Renal cortical epithelial cell (primary cell): ENCODE data around the gene ZNF598. TPM values are rescaled to one million over a fixed set of nuclear protein-coding genes. Genes with fewer than 3 reads are reported as not detected.

ENCODE experiments used
- DNase-seq: peaks from one replicate; pipeline ENCODE4 v3.0.0-alpha.2; 2011; ENCODE audit warnings: low read depth
- total RNA-seq: library from RNA; depleted of rRNA; stranded (reverse); fragments of >200 nt; gene quantifications from 2 replicates; pipeline ENCODE4 v1.2.3, GENCODE V29; 2014

ZNF598 gene
- total RNA-seq, 1 donor from 2014 or later, result 22.4 TPM

DNA sequence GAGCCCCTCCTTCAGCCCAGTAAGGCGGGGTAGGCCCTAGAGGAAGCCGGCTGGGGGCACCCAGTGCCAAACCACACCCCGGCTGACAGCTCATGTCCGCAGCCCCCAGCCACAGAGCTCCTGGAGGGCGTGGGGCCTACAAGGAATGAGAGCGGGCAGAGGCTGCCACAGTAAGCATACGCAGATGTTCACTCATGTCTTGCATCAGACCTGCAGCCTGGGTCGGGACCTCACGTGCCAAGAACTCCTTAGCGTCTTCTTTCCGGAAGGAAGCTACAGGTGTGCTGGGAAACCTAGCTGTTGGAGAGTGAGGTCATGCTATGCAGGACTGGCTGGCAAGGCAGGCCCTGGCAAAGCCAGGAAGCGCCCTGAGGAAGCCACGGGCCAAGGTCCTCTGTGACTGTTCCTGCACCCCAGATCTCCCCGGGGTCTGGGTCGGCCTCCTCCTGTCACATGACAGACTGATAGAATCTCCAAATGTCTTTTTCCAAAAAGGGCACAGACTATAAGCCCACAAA lies 1.6 kb downstream of the ZNF598 start:
- DNase-seq, result peak; percentile 7

DNA sequence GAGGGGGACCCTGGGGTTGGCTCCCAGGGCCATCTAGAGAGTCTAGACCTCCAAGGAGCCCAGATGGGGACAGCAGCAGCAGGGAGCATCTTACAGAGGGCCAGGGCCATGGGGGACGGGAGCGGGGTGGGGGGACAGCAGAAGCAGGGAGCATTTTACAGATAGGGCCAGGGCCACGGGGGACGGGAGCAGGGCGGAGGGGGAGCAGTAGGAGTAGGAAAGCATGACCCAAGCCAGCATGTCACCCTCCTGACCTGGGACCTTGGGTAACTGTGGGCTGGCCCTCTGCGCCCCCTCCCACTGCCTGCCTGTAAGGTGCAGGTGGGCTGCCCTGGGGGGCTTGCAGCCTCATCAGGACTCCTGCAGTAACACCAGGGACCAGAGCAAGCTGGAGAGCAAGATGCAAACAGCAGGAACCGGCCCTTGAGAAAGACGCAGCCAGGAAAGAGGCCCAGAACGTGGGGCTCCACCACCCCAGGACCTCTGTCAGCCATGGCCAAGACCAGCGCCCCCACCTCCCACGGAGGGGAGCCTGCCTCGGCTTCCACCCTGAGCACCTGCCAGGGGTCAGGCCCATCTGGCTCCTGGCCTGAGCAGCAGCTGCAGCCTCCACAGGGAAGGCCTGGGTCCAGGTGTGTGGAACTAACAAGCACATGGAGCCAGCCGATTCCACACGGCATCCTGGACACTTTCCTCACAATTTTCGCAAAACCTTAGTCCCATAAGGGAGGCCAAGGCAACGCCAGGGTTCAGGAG lies 2.4 kb downstream of the ZNF598 start:
- no peak for DNase-seq

GRCh38 chr16:2006317-2006716 lies 3.3 kb downstream of the ZNF598 start:
- no peak for DNase-seq

GRCh38 chr16:2005646-2006045 lies 4.0 kb downstream of the ZNF598 start:
- DNase-seq, result no peak

DNA sequence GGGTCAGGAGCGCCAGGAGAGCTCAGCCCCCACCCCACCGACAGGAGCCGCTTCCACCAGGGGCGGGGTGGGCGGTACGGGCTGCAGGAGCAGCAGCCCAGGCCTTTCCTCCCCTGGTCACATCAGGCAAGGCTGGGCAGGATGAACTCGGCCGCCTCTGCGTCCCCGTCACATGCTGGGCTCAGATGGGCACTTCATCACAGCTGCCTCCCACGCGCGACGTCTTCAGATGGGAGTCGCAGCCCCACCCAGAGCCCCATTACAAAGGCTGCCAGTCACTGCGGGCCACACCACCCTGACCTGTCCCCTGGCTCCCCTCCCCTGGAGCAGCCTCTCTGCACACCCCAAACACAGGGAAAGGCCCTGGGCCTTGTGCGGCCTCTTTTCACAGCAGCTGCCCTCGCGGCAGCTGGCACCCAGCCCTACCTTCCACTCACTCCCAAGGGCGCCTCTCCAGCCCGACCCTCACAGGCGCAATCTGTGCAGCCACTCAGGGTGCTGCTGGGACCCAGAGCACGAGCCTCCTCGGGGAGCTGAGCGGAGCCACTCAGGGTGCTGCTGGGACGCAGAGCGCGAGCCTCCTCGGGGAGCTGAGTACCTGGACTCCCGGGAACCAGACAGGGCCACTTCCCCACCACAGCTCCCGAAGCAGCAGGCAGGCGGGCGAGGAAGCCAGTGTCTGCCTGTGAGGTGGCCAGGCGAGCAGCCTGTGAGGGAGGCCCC lies 4.7 kb downstream of the ZNF598 start:
- DNase-seq, result no peak

- DNase-seq, result peak; percentile 61
Observed at GRCh38 chr16:2003827-2004641, 5.6 kb downstream of the ZNF598 start.

DNA sequence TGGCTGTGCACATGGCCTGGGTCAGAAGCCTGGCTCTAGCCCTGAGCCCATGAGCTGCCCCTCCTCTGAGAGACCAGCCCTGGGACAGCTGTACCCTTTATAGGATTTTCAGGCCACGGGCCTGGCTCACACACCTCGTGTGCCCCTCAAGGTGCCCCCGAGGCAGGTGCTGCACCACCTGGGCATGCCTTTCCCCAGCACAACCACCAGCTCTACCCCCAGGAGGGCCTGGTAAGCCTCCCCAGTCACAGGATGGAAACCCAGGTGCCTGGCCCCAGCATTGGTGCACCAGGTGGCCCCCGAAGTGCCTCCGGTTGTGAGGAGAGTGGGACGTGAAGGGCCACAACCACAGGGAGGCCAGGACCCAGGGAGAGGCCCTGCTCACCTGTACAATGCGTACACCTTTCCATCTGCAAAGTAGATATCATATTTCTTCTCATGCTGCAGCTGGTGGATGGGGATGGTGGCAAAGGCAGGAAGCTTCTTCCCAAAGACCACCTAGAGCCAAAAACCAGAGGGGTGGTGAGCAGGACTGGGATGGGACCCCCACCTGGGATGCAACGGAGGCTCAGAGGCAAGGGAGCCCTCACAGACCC lies 6.3 kb downstream of the ZNF598 start:
- DNase-seq, result no peak

- no peak for DNase-seq
Observed at GRCh38 chr16:2002406-2003230, 7.0 kb downstream of the ZNF598 start.

DNA sequence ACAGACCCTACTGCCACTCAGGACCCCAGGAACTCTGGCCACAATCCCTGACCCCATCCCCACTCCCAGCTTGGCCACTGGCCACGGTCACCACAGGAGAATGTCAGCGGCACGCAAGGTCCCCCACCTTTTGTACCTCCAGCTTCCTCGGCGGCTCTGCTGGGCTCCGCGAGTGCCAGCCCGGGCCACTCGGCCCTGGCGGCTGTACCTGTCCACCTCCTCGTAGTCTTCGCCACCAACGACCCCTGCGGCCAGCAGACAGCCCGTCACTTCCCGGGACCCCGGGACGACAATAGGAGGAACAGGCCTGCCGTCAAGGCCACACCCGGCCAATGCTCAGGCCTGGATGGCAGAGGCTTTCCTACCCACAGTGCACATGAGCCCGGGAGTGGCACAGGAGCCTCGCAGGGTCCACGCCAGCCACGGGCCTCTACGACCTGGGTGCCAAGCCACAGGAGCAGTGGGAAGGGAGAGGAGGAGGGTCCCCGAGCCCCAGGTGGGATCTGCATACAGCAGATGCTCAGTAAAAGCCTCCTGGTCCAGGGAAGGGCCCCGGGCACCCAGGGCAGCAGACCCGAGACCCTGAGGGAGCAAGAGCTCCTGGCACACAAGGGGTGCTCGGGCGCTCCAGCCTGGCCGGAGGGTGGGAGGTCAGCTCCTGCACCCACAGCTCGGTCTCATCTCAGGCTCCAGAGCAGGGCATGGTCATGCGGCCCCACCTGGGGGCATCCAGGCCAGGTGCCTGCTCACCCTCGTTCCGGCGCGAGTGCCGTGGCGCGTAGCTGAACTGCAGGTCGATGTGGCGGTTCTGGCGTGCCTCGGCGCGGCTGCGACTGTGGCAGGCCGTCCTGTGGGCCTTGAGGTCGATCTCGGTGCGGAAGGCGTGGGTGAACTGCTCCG lies 7.9 kb downstream of the ZNF598 start:
- DNase-seq, result no peak

DNA sequence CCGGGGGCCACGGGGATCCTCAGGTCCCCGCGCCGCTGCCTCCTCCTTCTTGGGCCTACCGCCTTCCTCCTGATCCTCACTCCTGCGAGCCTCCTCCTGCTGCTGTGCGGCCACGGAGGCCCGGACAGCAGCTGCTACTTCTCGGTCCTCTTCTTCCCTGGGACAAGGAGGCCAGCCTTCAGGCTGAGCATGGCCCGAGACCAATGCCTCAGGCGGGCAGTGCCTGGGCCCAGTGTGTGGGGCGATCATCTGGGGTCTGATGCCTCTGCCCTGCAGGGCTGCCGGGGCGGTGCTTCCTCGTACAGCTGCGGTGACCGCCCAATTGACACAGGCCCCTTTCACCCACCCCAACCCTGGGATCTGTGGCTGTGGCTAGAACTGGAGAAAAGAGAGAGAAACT lies 8.6 kb downstream of the ZNF598 start:
- no peak for DNase-seq

DNA sequence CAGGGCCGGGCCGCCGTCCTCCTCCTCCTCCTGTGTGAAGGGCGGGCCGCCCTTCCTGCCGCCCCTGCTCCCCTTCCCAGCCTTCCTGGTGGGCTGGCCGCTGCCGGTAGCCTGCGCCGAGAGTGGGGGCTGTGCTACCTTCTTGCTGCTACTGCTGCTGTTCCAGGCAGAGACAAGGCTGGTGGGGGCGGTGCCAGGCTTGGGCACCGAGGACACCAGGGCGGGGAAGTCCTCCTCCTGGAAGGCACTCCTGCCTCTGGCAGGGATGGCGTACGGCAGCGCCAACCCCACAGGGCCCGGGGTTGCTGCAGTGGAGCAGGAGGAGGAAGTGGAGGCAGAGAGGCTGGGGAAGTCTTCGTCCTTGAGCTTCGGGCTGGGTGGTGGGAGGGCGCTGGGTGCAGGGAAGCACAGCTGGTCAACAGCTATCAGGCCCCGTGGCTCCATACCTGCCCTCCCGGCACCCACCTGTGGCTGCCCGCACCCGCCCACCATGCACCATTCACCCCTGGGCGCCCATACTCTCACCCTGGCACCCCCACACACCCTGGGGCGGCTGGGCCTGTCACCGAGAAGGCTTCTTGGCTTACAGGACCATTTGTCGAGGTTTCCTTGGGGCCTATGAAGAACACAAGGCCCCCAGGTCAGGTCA lies 9.6 kb downstream of the ZNF598 start:
- DNase-seq, result no peak

DNA sequence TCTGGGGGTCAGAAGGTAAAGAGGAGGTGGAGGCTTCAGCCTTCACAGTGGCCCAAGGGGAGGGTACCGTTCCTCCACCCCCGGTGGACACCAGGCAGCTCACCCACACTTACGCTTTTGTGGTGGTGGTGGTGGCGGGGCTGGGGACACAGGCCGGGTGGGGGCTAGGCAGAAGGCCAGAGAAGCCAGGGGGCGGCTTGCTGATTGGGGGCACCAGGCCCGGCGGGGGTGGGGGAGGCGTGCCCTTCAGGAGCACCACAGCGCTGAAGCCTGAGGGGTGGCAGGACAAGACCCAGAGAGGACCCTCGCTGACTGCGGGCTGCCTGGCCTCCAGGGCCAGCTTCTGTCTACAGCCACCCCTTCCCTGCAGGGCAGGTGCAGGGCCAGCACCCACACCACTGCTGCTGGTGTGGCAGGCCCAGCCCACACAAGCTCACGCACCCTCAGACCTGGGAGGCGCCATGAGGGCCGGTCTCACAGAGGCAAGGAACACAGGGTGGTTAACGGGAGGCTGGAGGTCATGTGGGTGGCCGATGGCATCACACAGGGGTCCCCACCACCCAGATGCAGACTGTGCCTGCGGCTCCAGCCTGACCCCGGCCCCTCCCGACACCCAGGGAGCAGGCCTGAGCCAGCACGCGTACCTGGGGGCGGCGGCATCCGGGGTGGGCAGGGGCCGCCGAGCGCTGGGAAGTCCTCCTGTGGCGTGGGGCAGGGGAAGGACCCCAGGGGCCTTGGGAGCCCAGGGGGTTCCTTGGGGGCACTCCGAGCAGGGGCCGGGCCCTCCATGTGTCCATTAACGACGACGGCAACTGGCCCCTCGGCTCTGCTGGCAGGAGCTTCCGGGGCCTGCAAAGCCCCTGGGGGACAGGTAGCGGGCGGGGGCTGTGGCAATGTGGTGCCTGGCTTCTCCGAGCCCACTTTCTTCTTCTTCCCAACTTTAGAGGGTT lies 10.5 kb downstream of the ZNF598 start:
- DNase-seq, result no peak

- DNase-seq, result no peak
Observed at GRCh38 chr16:1998360-1998835, 11.2 kb downstream of the ZNF598 start.

DNA sequence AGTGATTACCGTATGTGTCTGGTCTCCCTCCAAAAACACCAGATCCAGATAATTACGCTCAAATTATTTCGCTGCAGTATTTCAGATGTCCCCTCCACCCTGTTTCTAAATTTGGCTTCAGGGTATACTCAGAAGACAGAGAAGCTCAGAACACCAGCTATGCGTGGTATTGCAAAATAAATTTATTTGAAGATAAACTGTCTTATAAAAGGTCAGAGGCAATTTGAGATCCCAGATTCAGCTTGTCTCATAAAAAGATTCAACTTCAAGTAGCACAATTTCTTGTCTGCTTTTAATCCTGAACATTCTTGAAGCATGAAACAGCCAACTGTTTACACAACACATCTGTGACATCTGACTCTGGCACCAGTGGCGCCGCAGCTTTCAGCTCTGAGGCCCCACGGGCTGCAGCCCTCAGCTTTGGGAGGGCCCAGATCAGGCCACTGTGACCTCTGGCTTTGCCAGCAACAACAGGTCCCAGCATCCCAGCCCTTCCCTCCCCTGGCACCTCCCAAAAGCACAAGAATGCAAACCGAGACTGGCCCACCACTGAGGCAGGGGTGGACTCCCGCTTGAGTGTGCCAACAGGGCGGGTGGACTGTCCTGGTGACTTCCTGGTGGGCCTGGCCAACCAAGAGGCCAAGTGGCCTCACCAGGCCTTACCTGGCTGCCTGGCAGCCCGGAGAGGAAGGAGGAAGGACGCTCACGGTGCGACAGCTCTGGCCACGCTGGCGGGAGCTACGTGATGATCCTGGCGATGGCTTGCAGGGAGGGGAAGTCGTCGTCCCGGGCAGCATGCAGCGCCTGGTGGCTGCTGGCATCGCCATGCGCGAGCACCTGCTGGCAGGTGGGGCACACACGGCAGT lies 11.9 kb downstream of the ZNF598 start:
- no peak for DNase-seq

DNA sequence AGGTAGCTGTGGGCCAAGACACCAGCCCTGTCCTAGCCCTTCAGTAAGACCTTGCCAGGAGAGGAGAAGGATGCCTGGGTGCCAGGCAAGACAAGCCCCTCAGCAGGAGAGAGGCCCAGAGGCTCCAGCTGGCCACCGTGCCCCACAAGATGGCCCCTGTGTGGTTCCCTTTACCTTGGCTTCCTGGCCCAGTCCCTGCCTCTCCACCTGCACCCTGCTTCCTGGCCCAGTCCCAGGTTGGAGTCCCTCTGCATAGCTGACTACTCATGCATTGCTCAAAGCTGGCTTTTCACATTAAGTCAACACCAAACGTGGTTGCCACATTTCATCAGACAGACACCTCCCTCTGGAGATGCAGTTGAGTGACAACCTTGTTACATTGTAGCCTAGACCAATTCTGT lies 15.9 kb downstream of the ZNF598 start:
- DNase-seq, result peak; percentile 83

DNA sequence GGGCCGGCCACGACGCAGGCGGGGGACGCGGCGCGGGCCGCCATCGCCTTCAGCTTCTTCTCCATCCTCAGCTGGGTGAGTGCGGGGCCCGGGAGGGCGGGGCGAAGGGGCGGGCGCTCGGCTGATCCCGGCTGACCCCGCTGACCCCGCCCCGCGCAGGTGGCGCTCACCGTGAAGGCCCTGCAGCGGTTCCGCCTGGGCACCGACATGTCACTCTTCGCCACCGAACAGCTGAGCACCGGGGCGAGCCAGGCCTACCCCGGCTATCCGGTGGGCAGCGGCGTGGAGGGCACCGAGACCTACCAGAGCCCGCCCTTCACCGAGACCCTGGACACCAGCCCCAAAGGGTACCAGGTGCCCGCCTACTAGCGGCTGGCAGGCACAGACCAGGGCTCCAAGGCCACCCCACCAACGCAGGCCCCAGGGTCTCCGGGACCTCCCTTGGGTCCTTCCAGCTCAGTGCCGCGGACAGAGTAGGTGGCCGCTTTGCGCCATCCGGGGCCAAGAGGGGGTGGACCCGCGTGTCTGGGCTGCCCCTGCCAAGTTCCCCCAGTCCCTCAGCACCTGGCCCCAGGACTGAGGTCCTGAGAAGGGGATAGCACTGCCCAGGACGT lies 16.8 kb downstream of the ZNF598 start:
- DNase-seq, result no peak
